Stimulated activated CD4-positive, alpha-beta T cell treated with anti-CD3 and anti-CD28 coated beads, Interleukin-4, amount 100 ng/mL, for 4 hours (primary cell): ENCODE data around the gene SLC35B2.

Experiments used
- DNase-seq, 2 experiments: peaks; one replicate each; pipeline ENCODE4 v3.0.0-alpha.2; 2020

Gene SLC35B2, protein sequence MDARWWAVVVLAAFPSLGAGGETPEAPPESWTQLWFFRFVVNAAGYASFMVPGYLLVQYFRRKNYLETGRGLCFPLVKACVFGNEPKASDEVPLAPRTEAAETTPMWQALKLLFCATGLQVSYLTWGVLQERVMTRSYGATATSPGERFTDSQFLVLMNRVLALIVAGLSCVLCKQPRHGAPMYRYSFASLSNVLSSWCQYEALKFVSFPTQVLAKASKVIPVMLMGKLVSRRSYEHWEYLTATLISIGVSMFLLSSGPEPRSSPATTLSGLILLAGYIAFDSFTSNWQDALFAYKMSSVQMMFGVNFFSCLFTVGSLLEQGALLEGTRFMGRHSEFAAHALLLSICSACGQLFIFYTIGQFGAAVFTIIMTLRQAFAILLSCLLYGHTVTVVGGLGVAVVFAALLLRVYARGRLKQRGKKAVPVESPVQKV

DNA sequence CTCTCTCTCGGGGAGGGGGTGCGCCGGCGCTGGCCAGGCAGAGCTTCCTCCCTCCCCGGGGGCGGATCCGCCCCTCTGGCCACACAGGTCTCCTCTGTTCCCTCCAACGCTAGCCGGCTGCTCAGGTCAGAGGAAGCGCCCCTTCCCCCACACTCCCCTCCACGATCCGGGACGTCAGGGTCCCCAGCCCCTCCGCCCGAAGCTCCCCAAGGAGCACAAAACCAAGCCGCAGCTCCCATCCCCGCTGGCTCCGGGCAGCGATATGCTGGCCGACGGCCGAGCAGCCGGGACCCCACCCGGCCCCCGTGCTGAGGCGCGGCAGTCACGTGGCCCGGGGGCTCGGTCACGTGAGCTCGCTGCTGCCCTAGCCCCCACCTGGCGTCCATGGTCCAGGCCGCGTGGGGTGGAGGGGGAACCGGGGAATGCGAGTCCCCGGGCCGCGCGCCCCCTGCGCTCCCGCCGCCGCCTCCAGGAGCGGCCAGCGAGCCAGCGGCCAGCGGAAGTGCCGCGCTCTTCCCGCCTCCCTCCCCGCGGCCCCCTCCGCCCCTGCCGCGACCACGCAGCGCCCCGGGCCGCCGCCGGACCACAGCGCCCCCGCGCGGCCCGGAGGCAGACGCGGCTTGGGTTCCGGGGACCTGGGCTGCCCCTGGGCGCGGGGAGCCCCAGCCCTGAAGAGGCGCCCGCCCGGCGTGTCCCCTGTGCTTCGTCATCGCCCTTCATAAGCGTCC lies at the start of gene SLC35B2:
Gene SLC35B2 (minus strand): TSS at position 504 of the 728 bp plus-strand sequence. CDS start 118 bp downstream, at position 386.
- DNase-seq: peak; percentile 57 to 66

DNA sequence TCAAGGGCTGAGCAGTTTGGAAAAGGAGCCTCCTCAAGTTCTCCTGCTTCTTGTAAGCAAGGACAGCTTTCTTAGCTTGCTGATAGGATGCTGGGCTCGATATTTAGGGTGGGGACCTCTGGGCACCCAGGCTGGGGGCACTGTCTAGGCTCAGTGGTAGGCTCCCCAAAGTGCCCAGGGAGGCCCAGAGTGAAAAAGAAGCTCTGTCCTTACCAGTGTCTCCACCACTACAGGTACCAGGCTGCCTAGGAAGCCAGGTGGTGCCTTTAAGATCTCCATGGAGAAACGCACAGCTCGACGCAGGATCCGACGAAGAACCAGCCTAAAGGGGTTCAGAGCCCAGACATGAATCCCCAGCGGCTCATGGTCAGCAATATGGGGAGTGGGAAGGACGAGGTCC lies 49.4 kb upstream of the SLC35B2 start:
- no peak for DNase-seq

DNA sequence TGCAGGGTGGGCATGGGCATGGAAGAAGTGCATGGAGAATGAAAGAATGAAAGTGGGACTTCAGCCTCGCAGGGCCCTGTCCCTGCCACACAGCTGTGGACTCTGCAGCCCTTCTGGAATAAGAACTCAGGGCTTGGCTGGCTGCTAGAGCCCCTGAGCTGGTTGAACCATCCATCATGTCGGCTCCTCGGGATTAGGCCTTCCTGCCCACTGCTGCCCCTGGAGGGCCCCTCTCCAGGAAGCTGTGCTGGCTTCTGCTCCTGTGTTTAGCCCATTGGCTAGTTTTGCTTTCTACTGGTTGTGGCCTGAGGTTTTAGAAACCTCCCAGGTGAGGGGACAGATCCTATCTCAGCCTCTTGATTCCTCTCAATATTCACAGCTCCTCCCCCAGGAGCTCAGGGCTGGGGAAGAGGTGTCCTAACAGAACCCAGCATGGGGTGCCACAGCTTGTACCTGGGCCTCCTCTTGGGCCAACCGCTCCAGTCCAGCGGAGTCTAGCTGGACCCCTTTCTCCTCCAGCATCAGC lies 47.9 kb upstream of the SLC35B2 start:
- DNase-seq: no peak

DNA sequence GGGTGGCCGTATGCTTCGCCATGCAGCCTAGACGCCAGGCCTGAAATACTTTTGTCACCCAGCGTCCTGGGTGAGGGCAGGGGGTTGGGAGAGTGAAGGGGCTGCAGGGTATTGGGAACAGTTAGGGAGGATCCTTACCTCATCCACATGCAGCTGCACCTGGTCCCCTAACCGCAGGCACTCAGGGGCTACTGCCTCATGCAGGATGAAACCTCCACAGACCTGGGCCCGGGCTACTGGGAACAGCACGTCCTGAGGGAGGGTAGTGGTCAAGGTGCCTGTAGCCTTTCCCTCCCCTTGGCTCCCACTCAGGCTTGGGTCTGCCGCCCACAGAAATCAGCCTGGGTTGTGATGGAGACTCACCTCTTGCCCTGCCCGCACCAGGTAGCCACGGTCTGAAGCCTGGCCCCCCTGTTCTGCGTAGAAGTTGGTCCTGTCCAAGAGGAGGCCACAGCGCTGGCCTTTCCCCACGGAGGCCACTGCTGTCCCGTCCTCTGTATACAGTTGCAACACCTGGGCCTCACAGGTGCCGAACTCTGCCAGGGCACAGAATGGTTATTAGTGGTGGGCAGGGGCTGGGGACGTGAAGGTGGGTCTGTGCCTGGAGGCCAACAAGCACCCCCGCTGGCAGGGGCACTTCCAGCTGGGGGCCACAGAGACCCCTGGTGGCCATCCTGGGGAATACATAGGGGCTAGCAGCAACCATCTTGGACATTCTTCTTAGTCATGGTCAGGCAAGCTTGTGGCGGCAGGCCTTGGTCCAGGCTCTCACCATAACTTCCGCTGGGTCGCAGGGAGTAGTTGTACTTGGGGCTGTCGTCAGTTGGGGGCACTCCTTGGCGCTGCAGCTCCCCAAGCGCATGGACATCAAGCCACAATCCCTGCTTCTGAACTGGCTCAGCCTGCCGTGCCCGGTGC lies 47.2 kb upstream of the SLC35B2 start:
- peak; percentile 26 to 36 for DNase-seq

DNA sequence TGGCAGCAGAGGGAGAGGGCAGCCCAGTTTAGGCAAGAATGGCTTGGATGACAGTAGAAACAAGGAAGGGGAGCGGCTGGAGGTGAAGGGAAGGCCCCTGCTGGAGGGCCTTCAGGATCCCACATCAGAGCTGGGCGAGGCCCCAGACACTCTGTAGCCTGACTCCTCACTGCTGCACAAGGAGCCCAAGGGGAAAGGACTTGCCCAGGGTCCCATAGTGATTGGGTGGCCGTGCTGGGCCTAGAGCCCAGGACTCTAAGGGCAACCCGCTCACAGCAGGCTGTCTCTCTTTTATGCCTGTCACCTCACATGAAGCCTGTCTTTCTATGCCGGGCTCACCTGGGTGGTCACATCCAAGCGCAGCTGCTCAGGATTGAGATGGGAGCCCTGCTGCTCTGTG lies 46.5 kb upstream of the SLC35B2 start:
- no peak for DNase-seq

DNA sequence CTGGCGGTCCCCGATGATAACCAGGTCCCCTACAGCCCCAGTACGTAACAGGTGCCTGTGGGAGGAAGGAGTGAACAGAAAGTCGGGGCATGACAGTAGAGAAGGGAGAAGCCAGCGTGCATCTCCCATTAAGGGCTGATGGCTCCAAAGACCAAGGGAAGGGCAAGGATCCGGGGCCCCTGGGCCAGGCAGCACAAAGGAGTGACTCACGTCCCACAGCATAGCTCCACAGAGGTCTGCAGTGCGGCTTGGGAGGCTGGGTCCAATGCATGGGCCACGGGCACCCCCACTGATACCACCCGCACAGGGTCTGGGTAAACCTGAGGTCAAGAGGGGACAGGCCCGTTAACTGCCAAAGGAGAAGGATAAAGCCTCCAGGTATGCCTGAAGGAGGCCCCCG lies 45.5 kb upstream of the SLC35B2 start:
- no peak for DNase-seq

DNA sequence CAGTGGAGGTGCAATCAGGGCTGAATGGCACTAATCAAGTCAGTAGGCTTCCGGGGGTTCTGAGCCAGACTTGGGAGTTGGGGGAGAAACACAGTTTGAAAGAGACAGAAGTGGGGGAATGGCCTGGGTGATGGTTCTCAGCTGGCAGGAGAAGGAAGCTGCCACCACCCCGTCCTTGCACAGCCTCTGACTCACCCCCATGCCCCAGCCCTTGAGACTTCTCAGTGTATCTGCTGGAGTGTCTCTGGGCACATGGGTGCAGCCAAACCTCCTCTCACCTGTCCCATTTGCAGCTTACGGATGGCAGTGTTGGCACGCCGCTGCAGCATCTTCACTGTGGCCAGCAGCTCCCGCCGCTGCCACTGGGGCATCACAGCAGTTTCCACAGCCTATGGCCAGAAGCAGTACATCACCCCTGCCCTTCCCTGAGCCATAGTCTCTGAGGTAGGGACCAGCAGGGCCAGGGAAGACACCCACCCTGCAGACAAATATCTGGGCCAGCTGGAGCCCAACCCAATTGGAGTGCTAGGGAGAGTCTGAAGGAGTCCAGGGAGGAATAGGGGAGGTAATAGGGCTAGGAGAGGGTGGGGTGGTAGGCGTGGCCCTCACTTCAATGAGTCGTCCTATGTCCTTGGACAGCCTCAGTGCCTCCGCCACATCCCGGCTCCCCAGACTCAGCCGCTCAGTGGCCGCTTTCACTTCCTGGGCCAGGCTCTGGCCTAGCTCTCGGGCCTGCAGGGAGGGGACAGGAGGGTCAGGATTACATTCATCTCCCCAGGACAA lies 44.6 kb upstream of the SLC35B2 start:
- DNase-seq: no peak

DNA sequence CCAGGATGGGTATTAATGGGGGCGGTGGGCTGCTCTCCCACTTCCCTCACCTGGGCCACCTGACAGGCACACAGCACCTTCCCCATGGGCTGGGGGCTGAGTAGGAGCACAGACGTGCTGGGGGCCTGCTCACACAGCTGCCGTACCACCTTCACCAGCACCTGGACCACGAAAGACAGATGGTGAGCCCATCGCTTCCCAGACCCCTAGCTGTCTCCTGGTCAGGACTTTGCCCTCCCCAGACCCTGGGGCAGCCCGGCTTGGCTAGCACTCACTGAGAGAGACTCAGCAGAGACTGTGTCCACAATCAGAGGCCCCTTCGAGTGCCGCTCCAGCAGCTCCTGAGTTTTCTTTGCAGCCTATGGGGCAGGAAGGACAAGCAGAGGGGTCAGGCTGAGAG lies 43.8 kb upstream of the SLC35B2 start:
- DNase-seq: no peak

DNA sequence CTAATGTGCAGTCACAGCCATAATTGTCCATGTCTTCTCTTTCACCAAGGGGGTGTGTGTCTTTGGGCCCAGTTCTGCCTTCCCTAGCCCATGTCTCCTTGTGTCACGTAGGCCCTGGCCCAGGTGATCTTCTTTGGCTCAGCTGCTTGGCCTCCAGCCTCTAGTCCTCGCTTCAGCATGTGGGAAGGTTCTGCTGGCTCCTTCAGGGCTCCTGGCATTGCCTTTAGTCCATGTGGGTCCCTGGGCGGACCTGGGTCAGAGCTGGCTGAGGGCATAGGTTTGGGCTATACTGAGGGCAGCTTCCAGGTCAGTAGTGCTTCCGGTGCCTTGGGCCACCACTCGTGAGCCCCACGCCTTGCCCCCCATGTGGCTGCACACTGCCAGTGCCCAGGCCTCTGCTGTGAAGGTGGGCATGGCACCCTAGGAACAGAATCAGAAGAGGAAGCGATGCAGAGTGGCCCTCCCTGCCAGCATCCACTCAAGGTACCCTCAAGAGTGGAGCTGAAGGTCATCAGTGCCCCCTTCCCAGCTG lies 43.0 kb upstream of the SLC35B2 start:
- DNase-seq: no peak

DNA sequence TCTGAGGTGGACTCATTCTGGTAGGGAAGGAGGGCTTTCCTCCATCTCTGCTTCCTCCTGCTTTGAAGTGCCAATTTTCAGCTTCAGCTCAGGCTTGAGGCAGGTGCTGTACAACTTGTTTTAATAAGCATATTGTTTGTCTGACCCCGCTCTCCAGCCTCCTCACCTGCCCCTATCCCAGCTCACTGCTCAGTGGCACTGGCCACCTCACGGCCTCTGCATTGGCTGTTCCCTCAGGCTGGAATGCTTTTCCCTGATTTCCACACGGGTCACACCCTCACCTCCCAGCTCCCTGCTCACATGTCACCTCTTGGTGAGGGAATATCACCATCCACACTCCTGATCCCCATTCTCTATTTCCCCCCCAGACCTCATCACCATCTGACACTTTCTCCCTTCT lies 41.5 kb upstream of the SLC35B2 start:
- DNase-seq: no peak

DNA sequence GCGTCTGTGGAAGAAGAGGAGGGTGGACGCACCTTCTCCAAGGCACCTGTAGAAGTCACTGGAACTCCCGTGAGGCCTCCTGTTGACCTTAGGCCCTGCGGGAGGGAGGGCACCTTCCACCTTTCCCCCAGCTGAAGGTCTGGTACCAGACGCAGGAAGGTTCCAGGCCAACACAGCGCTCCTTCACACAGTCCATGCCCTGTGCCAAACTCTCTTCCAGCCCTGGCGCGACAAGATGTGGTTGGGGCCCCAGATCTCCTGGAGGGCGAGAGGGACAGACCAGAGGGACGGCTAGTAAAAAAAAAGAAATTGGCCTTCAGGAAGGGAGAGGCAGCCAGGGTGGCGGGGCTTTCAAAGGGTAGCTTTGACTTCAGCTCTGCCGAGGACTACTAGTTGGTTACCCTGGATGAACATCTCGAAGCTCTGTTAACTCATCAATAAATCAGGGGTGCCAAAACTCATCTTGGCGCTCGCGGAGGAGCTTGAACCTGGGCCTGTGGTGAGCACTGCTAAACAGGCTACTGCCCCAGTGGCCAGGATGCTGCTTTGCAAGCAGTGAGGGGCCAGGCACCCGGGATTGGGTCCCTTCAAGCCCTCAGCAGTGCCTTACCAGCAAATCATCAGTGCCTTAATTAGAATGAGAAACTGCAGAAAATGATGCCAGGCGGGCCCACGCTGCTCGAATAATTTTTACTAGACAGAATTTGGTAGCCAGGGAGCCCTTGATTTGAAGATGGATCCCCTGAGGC lies 40.9 kb upstream of the SLC35B2 start:
- no peak for DNase-seq

DNA sequence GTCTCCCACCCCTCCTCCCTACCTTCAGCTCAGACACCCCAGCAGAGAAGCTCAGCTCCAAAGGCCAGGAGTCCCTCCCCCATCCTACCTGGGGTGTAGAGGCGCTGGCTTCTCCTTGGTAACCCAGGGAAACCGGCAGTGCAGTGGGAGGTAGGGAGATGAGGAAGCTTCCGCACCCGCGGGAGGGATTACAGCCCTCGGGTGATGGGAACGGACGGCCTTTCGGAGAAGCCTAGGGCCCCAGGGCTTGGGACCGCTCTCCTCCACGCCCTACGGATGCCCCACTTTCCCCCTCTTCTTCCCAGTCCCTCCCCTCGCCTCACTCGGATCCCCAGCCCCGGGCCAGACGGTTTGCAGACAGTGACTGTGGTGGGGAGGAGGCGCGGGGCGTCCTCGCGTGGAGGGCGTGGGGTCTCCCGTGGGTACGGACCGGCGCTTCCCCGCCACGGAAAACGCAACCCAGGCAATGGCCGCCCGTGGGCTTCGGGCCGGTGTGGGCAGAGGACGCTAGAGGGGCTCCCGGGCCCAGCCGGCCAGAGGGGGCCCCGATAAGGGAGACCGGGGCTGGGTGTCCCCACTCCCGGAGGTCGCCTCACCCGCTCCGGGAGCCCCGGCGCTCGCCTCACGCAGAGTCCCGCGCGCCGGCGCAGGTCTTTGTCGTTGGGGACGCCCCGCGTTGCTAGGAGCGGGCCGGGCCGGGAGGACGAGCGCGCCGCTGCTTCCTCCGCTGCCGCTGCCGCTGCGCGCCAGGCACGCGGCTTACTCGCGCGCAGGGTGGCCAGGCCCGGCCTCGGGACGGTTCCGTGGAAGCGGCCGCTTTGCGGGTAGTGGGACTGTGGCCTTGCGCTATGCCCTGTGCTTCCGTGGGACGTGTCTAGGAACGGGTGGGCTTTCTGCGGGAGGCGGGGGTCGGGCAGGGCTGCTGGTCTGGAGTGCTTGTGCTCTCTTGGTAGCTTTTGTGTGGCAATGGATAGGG lies 40.0 kb upstream of the SLC35B2 start:
- peak; percentile 33 to 60 for DNase-seq

DNA sequence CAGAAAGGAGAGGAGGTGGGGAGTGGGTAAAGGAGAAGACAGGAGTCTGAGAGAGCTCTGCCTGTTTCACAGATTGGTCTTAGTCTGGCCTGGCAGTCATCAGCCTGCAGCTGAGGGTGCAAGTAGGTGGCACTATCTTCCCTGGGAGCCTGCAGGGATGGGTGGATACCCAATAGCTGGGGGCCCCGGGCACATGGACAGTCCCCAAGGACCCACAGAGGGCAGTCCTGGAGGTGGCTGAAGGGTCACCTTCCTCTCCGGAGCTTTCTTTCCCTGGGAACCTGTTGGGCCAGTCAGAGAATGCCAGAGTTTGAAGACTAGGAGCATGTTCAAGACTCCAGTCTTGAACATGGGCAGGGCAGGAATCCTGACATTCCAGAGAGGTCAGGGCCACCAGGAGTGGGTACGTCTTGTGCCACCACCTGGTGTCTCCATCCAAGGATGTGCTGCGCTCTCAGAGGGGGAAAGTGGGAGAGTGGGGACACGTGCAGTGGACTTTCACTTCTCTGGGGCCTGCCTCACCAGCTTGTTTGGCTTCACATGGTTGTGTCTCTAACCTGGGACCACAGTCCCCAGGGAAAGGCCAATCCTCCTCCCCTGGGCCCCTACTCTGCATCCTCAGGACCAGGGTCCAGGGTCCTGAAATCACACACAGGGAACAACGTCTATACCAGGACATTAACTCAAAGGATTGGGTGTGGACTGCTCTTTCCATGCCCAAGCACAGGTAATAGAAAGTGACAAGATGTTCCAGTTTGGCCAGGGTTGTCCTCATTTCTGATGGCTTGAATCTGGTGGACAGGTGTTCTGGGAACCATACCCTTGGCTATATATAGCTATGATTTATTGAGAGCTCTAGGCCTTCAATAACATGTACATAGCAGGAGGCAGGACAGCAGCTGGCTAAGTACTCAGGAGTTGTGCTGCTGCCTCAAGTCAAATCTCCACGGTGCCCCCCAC lies 37.8 kb upstream of the SLC35B2 start:
- DNase-seq: no peak

DNA sequence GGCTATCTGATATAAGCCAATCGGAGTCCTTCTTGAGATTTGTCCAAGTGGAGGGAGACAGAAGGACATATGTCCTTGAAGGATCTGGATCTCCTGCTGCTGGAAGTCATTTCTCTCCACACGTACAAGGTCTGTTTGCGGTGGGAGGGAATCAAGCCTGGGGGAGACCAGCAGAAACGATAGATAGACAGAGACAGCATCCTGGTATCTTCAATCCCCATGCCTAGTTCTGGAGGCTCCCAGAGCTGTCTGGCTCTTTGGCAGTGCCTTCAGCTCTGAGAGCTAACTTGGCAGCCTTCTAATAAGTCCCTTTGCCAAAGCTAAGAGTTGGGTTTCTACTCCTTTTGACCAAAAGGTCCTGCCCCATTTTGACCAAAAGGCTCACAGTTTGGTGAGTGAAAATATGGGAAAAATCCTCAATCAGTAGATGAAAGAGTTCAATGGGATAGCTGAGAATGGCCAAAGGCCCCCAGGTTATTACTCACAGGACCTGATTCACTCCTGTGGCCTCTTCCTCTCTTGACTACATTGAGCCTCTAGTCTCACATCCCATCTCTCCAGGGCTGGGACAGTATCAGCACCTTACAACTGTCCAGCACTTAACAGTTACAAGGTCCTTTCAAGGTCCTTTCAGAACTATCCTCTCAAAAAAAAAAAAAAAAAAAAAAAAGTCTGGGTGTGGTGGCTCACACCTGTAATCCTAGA lies 35.5 kb upstream of the SLC35B2 start:
- DNase-seq: no peak

DNA sequence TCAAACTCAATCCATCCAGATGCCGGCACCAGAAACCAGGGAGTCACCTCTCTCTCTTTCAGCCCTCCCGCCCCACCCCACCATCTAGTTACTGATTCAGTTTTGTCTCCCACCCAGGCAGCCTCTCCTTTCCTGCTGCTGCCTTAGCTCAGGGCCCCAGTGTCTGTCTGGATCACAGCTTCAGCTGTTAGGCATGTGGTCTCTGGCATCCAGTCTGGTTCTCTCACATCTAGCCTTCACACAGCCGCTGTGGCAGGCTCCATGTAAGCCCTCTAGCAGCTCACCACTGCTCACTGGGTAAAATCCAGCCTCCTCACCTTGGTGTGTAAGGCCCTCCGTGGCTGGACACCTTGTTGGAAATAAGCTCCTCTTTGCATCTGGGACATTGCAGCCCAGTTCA lies 34.5 kb upstream of the SLC35B2 start:
- DNase-seq: no peak

DNA sequence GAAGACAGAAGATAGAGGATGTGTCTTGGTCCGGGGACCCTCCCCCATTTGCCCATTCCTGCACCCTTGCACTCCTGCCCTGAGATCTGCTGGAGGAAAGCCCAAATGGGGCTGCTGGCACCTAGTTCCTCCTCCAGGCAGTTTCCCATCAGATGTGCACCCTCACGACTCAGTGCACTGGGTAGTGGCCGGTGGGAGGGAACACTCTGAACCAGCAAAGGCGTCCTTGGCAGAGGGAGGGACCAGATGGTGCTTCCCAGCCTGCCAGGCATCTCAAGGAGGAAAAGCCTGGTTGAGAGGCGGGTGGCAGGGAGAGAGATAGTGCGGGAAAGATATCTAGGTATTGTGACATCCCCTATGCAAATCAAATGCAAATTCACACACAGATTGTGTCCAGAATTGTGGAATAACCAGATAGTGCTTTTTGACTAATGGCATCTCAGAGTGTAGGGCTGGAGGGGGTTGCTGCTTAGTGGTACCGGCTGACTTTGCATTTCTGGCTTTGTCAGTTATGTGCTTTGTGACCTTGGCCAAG lies 32.5 kb upstream of the SLC35B2 start:
- no peak for DNase-seq

DNA sequence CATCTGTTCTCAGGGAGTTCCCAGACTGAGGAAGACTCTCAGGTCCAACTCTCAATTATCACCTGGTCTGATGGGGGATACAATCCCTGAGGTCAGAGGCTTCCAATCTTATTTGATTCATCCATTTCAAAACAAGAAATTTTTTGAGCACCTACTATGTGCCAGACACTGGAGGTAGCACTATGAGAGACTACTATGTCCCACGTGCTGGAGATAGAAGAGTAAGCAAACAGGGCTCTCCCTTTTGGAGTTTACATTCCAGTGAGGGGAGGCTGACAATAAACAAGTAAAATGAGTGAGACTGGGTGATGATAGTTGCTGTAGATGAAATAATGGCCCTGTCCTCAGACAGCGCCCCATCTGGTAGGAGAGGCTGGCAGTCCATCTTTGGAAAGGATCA lies 29.4 kb upstream of the SLC35B2 start:
- DNase-seq: no peak

DNA sequence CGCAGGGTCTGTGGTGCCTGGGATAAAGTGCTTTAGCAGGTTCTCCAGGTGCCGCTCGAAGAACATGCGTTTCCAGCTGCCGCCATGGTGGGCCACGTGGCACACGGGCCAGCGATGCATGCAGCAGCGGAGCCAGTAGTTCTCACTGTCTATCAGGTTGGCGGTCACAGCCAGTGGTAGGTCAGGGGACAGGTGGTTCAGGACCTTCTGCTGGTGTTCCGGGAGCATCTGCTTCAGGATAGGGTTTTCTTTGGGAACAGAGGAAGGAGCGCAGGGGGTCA lies 28.9 kb upstream of the SLC35B2 start:
- no peak for DNase-seq
